Neural progenitor cell (in vitro differentiated cells): ENCODE measurements around the gene RIMKLA.

ENCODE experiments used
- EZH2 ChIP-seq: fragments of 200-600 bp; sonication (generic); IDR thresholded peaks from 2 replicates; pipeline ENCODE4 v1.6.1; 2017; ENCODE audit warnings: antibody characterized with exemption, mild to moderate bottlenecking, moderate library complexity
- EZH2phosphoT487 ChIP-seq: fragments of 200-600 bp; sonication (generic); IDR thresholded peaks from 2 replicates; pipeline ENCODE4 v1.6.1; 2017; ENCODE audit warnings: antibody characterized with exemption
- TF ChIP-seq, protein P1 (sequence below): fragments of 200-600 bp; sonication (generic); IDR thresholded peaks from 2 replicates; pipeline ENCODE4 v1.5.1; 2017; ENCODE audit warnings: antibody characterized with exemption, mild to moderate bottlenecking

DNA sequence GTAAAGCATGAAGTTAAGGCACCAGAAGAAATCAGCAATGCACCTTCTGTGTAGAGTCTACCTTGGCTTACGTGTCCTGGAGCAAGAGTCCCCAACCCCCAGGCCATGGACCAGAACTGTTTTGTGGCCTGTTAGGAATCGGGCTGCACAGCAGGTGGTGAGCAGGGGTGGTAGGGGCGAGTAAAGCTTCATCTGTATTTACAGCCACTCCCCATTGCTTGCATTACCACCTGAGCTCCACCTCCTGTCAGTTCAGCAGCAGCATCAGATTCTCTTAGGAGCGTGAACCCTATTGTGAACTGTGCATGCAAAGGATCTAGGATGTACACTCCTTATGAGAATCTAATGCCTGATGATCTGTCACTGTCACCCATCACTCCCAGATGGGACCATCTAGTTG is 53.7 kb downstream of the RIMKLA start:
- TF ChIP-seq, protein P1, sequence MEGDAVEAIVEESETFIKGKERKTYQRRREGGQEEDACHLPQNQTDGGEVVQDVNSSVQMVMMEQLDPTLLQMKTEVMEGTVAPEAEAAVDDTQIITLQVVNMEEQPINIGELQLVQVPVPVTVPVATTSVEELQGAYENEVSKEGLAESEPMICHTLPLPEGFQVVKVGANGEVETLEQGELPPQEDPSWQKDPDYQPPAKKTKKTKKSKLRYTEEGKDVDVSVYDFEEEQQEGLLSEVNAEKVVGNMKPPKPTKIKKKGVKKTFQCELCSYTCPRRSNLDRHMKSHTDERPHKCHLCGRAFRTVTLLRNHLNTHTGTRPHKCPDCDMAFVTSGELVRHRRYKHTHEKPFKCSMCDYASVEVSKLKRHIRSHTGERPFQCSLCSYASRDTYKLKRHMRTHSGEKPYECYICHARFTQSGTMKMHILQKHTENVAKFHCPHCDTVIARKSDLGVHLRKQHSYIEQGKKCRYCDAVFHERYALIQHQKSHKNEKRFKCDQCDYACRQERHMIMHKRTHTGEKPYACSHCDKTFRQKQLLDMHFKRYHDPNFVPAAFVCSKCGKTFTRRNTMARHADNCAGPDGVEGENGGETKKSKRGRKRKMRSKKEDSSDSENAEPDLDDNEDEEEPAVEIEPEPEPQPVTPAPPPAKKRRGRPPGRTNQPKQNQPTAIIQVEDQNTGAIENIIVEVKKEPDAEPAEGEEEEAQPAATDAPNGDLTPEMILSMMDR: no peak
- TF ChIP-seq EZH2phosphoT487 (no peak), EZH2 (no peak)
